IPS-11a (cell line): ENCODE data around the gene SERPINI2.
"Not testable (repeated sequence)": the region's sequence is repeated elsewhere in the genome, so short reads cannot be mapped to it uniquely, and the experiment has no call there.

Experiments used
- H3K4me3 ChIP-seq: one replicate; pipeline ENCODE4 v1.5.1; 2013; ENCODE audit warnings: low read depth, low read length, control low read depth

The SERPINI2 gene

DNA sequence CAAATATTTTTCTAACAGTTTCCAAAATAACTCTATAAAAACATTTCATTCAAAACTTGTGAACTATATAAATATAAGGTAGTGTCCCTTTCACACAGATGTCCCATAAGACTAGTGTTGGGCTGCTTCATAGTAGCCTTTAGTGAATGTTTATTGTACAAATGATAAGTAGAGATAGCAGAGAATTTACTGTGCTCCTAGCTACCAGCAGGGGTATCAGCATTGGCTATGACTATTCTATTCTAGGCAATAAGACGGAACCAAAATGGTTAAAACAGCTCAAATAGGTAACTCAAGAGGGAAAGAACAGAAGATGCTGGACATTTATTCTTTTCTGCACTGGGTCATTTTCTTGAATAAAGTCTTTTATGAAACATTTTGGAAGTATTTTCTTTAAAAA, 22.6 kb downstream of the SERPINI2 start:
- no peak overlapping the region for H3K4me3 ChIP-seq

DNA sequence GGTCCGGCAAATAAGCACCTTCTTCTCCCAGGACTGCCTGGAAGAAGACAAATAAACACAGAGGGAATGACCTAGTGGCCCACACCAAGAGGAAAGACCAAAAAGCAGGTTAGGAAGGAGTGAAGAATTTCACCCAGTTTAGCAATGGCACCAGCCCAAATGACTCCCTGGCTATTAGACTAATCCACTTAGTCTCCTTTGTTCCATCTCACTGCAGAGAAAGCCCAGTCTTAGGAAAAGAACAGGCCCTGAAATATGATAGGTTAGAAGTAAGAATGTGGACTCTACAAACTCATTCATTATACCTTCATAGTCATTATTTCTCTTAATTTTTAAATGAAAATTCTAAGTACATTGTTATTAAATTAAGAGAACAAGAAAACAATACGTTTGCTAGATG, 23.2 kb downstream of the SERPINI2 start:
- no peak overlapping the region for H3K4me3 ChIP-seq

DNA sequence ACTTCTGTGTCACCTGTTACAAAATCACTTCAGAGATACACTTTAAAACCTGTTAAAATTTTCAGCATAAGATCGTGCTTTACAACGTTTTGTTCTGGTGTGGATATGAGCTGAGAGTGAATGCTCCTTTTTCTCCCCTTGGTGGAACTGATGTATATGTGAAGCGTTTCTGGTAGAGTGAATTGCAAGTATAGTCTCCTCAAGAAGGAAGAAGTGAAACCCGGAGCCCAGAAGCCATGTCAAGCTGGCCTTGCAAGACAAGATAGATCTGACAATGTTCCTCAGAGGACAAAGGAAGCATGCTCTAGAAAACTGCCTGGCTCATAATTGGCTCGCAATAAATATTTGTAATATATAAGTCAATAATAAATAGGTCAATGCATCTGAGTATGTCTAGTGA, 23.6 kb downstream of the SERPINI2 start:
- H3K4me3 ChIP-seq, result no peak overlapping the region

DNA sequence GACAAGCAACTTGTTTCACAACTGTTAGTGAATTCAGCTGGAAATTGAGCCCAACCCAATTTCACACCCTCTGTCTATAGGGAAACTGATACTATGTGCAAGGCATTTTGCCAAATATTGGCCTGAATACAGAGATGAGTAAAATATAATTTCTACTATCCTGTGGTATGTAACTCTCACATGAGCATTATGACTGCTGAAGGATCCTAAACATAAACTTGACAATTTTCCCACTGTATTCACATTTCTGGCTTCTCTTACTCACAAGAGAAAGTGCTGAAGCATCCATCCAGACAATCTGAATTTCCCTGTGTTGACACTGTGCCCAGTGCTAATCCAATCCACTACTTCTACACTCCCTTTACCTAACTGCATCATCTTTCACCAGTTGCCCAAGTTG, 28.4 kb downstream of the SERPINI2 start:
- no peak overlapping the region for H3K4me3 ChIP-seq

DNA sequence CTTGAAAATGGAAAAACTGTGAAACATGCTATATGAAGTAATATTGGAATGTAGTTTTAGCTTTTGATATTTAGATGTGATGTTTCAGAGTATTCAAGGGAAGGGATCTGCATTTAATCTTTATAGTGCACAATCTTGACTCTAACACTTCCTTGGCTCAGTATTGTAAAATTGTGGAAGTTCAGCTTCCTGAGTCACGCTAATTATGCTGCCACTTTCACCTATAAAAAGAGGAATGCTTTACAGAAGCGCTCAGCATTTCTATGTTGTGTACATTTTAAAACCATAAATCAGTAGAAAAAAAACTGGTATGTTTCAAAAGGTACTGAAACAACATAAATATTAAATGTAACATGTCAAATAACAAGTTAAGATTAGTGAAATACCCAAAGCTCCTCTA, 32.6 kb downstream of the SERPINI2 start:
- no peak overlapping the region for H3K4me3 ChIP-seq

- H3K4me3 ChIP-seq, result no peak overlapping the region
These were observed 36.3 kb downstream of the SERPINI2 start for GRCh38 chr3:167437428-167438139.

- not testable (repeated sequence) for H3K4me3 ChIP-seq
These were observed 46.9 kb downstream of the SERPINI2 start for GRCh38 chr3:167426962-167427361.

DNA sequence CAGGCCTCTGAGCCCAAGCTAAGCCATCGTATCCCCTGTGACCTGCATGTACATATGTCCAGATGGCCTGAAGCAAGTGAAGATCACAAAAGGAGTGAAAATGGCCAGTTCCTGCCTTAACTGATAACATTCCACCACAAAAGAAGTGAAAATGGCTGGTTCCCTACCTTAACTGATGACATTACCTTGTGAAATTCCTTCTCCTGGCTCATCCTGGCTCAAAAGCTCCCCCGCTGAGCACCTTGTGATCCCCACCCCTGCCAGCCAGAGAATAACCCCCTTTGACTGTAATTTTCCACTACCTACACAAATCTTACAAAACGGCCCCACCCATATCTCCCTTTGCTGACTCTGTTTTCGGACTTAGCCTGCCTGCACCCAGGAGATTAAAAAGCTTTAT, 51.4 kb downstream of the SERPINI2 start:
- H3K4me3 ChIP-seq, result not testable (repeated sequence)

DNA sequence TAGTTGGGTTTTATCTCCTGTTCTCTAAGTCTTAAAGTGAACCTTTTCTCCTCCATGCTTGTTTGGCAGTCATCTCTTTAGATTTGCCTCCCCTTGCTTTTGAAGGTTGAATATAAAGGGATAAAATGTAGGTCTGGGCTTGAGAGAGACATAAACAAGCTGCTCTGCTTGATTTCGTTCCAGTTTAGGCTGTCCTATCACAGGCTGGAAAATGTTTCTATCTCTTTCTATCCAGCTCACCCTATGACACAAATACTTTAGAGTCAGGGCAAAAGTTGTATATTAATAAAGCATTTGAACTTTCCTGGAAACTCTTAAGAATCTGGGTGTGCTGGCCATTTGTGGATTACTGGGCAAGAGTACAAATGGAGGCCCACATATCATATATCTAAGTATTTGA, 64.2 kb downstream of the SERPINI2 start:
- no peak overlapping the region for H3K4me3 ChIP-seq

- no peak overlapping the region for H3K4me3 ChIP-seq
These were observed 66.9 kb downstream of the SERPINI2 start for GRCh38 chr3:167406876-167407492.

DNA sequence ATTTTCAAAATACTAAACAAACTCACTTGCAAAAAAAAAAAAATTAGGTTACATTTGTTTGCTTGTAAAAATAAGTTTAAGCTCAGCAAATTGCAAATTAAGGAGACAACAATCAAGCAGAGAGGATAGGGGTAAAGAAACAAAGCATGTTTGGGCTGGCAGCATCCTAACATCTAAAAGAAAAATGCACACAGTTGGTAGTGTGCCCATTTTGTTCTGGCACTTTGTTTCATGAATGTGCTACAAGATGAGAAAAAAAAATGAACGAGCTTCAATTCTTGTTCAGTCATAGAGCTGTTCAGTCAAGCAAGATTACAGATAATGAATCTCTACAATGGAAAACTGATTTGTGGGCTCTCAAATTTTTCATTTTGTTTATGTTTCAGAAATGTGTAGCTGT, 76.0 kb downstream of the SERPINI2 start:
- no peak overlapping the region for H3K4me3 ChIP-seq

DNA sequence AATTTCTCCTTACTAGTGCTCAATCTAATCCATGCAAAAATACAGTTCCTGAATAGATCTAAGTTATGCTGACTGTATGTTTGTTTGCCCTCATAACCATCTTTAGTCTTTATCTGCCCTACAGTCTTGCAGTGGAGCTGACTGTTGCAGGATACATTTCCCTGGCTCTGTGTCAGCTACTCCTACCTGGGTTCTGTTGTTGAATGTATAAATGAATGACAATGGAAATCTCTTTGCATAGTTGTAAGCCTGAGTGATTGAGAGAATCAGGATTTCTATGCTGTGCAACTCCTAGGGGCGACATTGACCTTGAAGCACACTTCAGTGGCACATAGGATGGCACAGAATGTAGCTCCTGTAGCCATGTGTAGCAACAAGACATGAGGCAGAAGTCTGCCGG, 77.8 kb downstream of the SERPINI2 start:
- H3K4me3 ChIP-seq, result no peak overlapping the region

DNA sequence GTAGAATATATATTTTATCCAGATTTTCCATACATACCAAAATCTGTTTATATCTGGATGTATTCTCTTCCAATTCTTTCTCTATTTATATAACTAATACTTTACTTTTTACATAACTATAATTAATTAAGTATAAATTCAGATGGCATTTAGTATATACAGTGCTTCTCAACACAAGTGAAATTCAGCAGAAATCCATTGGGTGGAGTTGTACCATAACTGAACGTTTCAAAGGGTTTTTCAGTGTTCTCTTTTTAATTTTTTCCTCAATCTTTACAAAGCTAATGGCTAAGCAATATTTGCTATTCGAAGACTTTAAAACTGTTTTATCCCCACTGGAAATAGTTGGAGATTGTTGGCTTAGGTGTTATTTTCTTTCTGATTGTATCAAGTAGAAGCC, 79.8 kb downstream of the SERPINI2 start:
- H3K4me3 ChIP-seq, result no peak overlapping the region
